B cell (primary cell): ENCODE data around the gene WRNIP1. TPM values are rescaled to one million over a fixed set of nuclear protein-coding genes. Genes with fewer than 3 reads are reported as not detected.

Experiments used
- ATAC-seq: fragments of 200-7000 bp; cut with Tn5 transposase; one replicate; pipeline ENCODE4 v1.10.0; 2021; ENCODE audit warnings: low read depth, mild to moderate bottlenecking, moderate number of reproducible peaks, moderate library complexity
- CTCF ChIA-PET: fragments of 350-600 bp; sonication (Branson Sonifier 250); formaldehyde crosslinking; loops from one replicate; lab custom pipeline; 2021; ENCODE audit warnings: antibody characterized with exemption, inconsistent platforms; lab: Charles Lee
- POLR2A ChIA-PET: fragments of 350-600 bp; sonication (Branson Sonifier 250); formaldehyde crosslinking; loops from one replicate; lab custom pipeline; 2021; ENCODE audit warnings: antibody characterized with exemption; lab: Charles Lee
- DNase-seq: peaks from one replicate; pipeline ENCODE4 v3.0.0; 2013
- H2AFZ ChIP-seq: 2 replicates; pipeline ENCODE4 v1.6.1; 2012; ENCODE audit warnings: mild to moderate bottlenecking, low read depth, low read length; ENCODE audit not compliant: insufficient read depth, poor library complexity, severe bottlenecking
- H3K27ac ChIP-seq, 2 donors: 1 replicate in 1 of 2; 2 replicates in 1 of 2; pipeline ENCODE4 v1.5.1; 2012 to 2013; ENCODE audit warnings: low read length in 2 of 2, mild to moderate bottlenecking in 2 of 2, moderate library complexity in 1 of 2
- H3K27me3 ChIP-seq, 4 experiments: fragments of 200-600 bp in 1 of 4; sonication (generic) in 1 of 4; replicated peaks in 1 of 4; 1 replicate in 2 of 4; 2 replicates in 2 of 4; pipeline versions ENCODE4 v1.6.1 to v1.7.0; 2013 to 2016; ENCODE audit warnings: low read length in 3 of 4, mild to moderate bottlenecking in 2 of 4, mixed read lengths in 1 of 4, moderate library complexity in 1 of 4; ENCODE audit not compliant: insufficient read depth in 4 of 4, control insufficient read depth in 3 of 4; ENCODE audit errors: control extremely low read depth in 1 of 4
- H3K36me3 ChIP-seq, 2 experiments: replicated peaks in 1 of 2; 1 replicate in 1 of 2; 2 replicates in 1 of 2; pipeline versions ENCODE4 v1.6.1 to v1.7.1; 2013; ENCODE audit warnings: low read length in 1 of 2; ENCODE audit not compliant: insufficient read depth in 2 of 2, control insufficient read depth in 1 of 2; ENCODE audit errors: control extremely low read depth in 1 of 2, extremely low read depth in 1 of 2
- H3K4me1 ChIP-seq, 2 donors: fragments of 200-600 bp in 1 of 2; sonication (generic) in 1 of 2; 1 replicate in 1 of 2; 2 replicates in 1 of 2; pipeline versions ENCODE4 v1.5.1 to v1.6.1; 2013 to 2017; ENCODE audit warnings: low read length in 2 of 2; ENCODE audit not compliant: control insufficient read depth in 2 of 2, insufficient read depth in 2 of 2
- H3K4me2 ChIP-seq: replicated peaks from 2 replicates; pipeline ENCODE3; 2012; ENCODE audit warnings: mild to moderate bottlenecking, low read depth, low read length; ENCODE audit not compliant: poor library complexity, severe bottlenecking
- H3K4me3 ChIP-seq, 5 experiments: fragments of 200-600 bp in 1 of 5; sonication (generic) in 1 of 5; 1 replicate in 3 of 5; 2 replicates in 2 of 5; pipeline versions ENCODE4 v1.5.1 to v1.7.0; 2011 to 2016; ENCODE audit warnings: low read length in 4 of 5, mild to moderate bottlenecking in 4 of 5, low read depth in 2 of 5, control low read depth in 1 of 5, moderate library complexity in 1 of 5; ENCODE audit not compliant: insufficient read depth in 1 of 5; ENCODE audit errors: control extremely low read depth in 1 of 5, extremely low read depth in 1 of 5
- H3K79me2 ChIP-seq: fragments of 200-600 bp; sonication (generic); one replicate; pipeline ENCODE4 v1.6.0; 2016; ENCODE audit warnings: low read length; ENCODE audit not compliant: control insufficient read depth, insufficient read depth
- H3K9ac ChIP-seq: fragments of 200-600 bp; sonication (generic); 2 replicates; pipeline ENCODE4 v1.6.1; 2017; ENCODE audit warnings: mild to moderate bottlenecking, low read length, moderate library complexity
- H3K9me3 ChIP-seq, 3 donors: one replicate each; pipeline versions ENCODE4 v1.6.1 to v1.7.1; 2013; ENCODE audit warnings: low read length in 2 of 3; ENCODE audit not compliant: control insufficient read depth in 2 of 3, insufficient read depth in 1 of 3; ENCODE audit errors: control extremely low read depth in 1 of 3
- H4K20me1 ChIP-seq: 2 replicates; pipeline ENCODE4 v1.6.0; 2012; ENCODE audit warnings: mild to moderate bottlenecking, low read length; ENCODE audit not compliant: insufficient read depth, control insufficient read depth, poor library complexity, severe bottlenecking
- H3K27ac Mint-ChIP-seq: one replicate; pipeline ENCODE4 v1.8.0; 2021; ENCODE audit warnings: mixed read lengths
- H3K27me3 Mint-ChIP-seq: one replicate; pipeline ENCODE4 v1.8.0; 2021; ENCODE audit warnings: mixed read lengths
- H3K4me1 Mint-ChIP-seq: one replicate; pipeline ENCODE4 v1.8.0; 2021; ENCODE audit warnings: mixed read lengths
- H3K4me3 Mint-ChIP-seq: one replicate; pipeline ENCODE4 v1.8.0; 2021; ENCODE audit warnings: mixed read lengths
- H3K9me3 Mint-ChIP-seq: one replicate; pipeline ENCODE4 v1.8.0; 2022; ENCODE audit warnings: mixed read lengths; ENCODE audit not compliant: insufficient read depth
- EZH2 ChIP-seq: IDR thresholded peaks from 2 replicates; pipeline ENCODE4 v1.6.1; 2012; ENCODE audit warnings: borderline replicate concordance, low read depth, mild to moderate bottlenecking, moderate library complexity, low read length; ENCODE audit not compliant: insufficient read depth, poor library complexity, severe bottlenecking
- WGBS: methylation state at CpG from one replicate; pipeline ENCODE4 v1.1.5; 2013; ENCODE audit warnings: missing lambda C conversion rate; ENCODE audit not compliant: insufficient coverage; 5-methylcytosine and 5-hydroxymethylcytosine counted together
- intact Hi-C: fragments of 100-400 bp; cut with micrococcal nuclease; formaldehyde crosslinking; loops from one replicate; pipeline ENCODE4 v1.10.0; 2022
- polyA plus RNA-seq: library from polyadenylated mRNA; depleted of rRNA; stranded (reverse); fragments of >200 nt; gene quantifications from 2 replicates; pipeline ENCODE4 v1.2.3, GENCODE V29; 2012
- total RNA-seq, 2 donors: library from RNA; stranded (reverse); fragments of 120-200 nt in 1 of 2; gene quantifications; 1 replicate in 1 of 2; 2 replicates in 1 of 2; pipeline versions ENCODE4 v1.2.3 to v1.2.4, GENCODE V29; 2013 to 2022
- TF ChIP-seq, protein P1 (sequence below): fragments of 200-600 bp; IDR thresholded peaks from one replicate; pipeline ENCODE4 v1.8.0; 2022; ENCODE audit warnings: antibody characterized with exemption, mild to moderate bottlenecking

Gene WRNIP1
- total and polyA plus RNA-seq, 2 donors (not counting 1 experiment from before 2014, with no cell fraction given) = 32.6 to 35.2 TPM

DNA sequence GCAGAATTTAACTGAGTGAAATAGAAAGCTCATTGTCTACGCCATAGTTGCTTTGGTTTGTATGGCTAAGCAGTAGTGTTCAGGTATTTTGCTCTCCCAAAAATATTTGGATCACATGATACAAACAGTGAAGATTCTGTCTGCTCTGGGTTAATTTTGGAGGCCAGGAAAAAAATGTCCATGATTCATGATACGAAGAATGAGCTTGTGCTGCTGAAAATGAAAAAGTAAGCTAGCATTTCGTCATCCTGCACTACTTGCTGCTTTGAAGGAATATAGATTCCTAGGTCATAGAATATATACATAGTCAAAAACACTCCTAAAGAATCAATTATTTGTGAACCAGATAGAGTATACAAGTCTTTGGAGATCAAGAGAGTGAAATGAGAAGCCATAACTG, 8.3 kb downstream of the WRNIP1 start:
- no peaks in the 10 kb centered on the region for H3K9me3 Mint-ChIP-seq
- WGBS = no CpG with 5 or more reads among the region's 3 CpGs
- Histone ChIP-seq H3K4me1 (peaks cover 3 to 5% of the 10 kb centered on the region in 2 donors), H3K79me2 (peaks cover 95% of the 10 kb centered on the region), H2AFZ (no peak overlapping the region), H3K4me3 (no peak overlapping the region), H4K20me1 (peaks cover 76% of the 10 kb centered on the region), H3K27me3 (no peaks in the 10 kb centered on the region), H3K4me2 (no peak overlapping the region), H3K27ac (no peak overlapping the region), H3K36me3 (peaks cover 15 to 57% of the 10 kb centered on the region in 2 experiments), H3K9ac (no peak overlapping the region), H3K9me3 (no peaks in the 10 kb centered on the region)
- peaks cover 29% of the 10 kb centered on the region for H3K4me1 Mint-ChIP-seq
- DNase-seq = no peak
- H3K27me3 Mint-ChIP-seq = no peaks in the 10 kb centered on the region
- no peak overlapping the region for H3K27ac Mint-ChIP-seq
- no peak for TF ChIP-seq EZH2
- TF ChIP-seq, protein P1, sequence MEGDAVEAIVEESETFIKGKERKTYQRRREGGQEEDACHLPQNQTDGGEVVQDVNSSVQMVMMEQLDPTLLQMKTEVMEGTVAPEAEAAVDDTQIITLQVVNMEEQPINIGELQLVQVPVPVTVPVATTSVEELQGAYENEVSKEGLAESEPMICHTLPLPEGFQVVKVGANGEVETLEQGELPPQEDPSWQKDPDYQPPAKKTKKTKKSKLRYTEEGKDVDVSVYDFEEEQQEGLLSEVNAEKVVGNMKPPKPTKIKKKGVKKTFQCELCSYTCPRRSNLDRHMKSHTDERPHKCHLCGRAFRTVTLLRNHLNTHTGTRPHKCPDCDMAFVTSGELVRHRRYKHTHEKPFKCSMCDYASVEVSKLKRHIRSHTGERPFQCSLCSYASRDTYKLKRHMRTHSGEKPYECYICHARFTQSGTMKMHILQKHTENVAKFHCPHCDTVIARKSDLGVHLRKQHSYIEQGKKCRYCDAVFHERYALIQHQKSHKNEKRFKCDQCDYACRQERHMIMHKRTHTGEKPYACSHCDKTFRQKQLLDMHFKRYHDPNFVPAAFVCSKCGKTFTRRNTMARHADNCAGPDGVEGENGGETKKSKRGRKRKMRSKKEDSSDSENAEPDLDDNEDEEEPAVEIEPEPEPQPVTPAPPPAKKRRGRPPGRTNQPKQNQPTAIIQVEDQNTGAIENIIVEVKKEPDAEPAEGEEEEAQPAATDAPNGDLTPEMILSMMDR = no peak
- POLR2A ChIA-PET = interaction anchor here (0.6 kb wide), 1 partner anchor 226 kb away, joined by 4 read pairs; the partner anchor contains the start of gene NQO2
- intact Hi-C loops = no loop called here
- no peak overlapping the region for H3K4me3 Mint-ChIP-seq
- CTCF ChIA-PET = interaction anchor here (1.3 to 2.5 kb wide), 2 partner anchors 18 to 23 kb away, joined by 5 to 9 read pairs; partner anchors contain the start of gene MYLK4
- no peak for ATAC-seq

DNA sequence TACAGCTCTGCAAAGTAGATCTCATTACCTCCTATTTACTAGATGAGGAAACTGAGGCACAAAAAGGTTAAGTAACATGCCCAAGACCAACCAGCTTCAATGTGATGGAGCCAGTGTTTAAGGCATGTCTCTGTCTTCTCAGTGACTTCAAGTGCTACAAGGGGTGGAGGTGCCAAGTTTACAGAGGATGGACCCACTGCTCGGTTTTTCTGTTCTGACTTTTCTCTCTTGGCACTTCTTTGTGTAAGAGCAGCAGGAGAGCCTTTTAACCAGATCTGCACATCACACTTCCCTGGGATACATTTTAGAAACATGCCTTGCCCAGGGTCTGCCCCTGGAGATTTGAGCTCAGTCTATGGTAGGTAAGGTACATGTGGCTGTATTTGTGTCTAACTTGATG, 9.8 kb downstream of the WRNIP1 start:
- no peak overlapping the region for H3K27ac Mint-ChIP-seq
- H4K20me1 ChIP-seq = peaks cover 73% of the 10 kb centered on the region
- TF ChIP-seq EZH2 = no peak
- TF ChIP-seq, protein P1 = no peak
- H3K79me2 ChIP-seq = peaks cover 89% of the 10 kb centered on the region
- no peaks in the 10 kb centered on the region for H3K9me3 ChIP-seq
- ATAC-seq = no peak
- peaks cover 20 to 72% of the 10 kb centered on the region in 2 experiments for H3K36me3 ChIP-seq
- CTCF ChIA-PET = interaction anchor here (1.9 to 2.5 kb wide), 2 partner anchors 14 to 17 kb away, joined by 3 to 9 read pairs; no protein-coding TSS in a partner anchor
- no peak overlapping the region for H3K4me3 Mint-ChIP-seq
- no CpG with 5 or more reads among the region's 1 CpG for WGBS
- H3K27me3 ChIP-seq = no peaks in the 10 kb centered on the region
- H3K4me1 ChIP-seq = no peaks in the 10 kb centered on the region
- intact Hi-C loops = no loop called here
- H3K4me1 Mint-ChIP-seq = peaks cover 21% of the 10 kb centered on the region
- H3K9ac ChIP-seq = no peak overlapping the region
- POLR2A ChIA-PET = no interaction called here
- no peak overlapping the region for H2AFZ ChIP-seq
- no peak overlapping the region for H3K4me2 ChIP-seq
- H3K27me3 Mint-ChIP-seq = no peaks in the 10 kb centered on the region
- H3K9me3 Mint-ChIP-seq = no peaks in the 10 kb centered on the region
- no peak for DNase-seq
- H3K4me3 ChIP-seq = no peak overlapping the region
- no peak overlapping the region for H3K27ac ChIP-seq
